CD1c-positive myeloid dendritic cell (primary cell): ENCODE data around the gene PARD6G.
A peak's percentile ranks its signal among the peaks of the same experiment; 100 is the strongest.
"Not testable (repeated sequence)": the region's sequence is repeated elsewhere in the genome, so short reads cannot be mapped to it uniquely, and the experiment has no call there.

Source experiments
- DNase-seq: peaks from one replicate; pipeline ENCODE4 v3.0.0-alpha.2; 2016; ENCODE audit errors: extremely low spot score

The PARD6G gene, protein sequence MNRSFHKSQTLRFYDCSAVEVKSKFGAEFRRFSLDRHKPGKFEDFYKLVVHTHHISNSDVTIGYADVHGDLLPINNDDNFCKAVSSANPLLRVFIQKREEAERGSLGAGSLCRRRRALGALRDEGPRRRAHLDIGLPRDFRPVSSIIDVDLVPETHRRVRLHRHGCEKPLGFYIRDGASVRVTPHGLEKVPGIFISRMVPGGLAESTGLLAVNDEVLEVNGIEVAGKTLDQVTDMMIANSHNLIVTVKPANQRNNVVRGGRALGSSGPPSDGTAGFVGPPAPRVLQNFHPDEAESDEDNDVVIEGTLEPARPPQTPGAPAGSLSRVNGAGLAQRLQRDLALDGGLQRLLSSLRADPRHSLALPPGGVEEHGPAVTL

DNA sequence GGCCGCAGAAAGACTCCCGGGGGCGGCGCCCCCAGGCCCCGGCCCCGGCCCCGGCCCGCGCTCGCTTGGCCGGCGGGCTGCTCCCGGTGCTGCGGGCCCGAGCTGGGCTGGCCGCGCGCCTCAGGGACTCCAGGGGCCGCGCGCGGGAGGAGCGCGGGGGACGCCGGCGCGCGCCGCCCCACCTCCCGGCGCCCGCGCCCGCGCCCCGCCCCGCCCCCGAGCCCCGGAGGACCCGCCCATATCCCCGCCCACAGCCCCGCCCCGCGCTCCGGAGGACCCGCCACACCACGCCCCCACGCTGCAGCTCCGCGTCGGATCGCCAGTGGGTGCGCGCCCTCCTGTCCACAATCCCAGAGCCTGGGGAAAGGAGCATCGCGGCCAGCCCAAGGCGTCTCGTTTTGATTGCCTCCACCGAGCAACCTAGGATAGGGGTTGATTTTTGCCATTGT lies at the start of gene PARD6G:
TSS of gene PARD6G (minus strand) at position 122 of the 449 bp plus-strand sequence. CDS start 166 bp downstream, outside the sequence.
- peak; percentile 64 for DNase-seq

DNA sequence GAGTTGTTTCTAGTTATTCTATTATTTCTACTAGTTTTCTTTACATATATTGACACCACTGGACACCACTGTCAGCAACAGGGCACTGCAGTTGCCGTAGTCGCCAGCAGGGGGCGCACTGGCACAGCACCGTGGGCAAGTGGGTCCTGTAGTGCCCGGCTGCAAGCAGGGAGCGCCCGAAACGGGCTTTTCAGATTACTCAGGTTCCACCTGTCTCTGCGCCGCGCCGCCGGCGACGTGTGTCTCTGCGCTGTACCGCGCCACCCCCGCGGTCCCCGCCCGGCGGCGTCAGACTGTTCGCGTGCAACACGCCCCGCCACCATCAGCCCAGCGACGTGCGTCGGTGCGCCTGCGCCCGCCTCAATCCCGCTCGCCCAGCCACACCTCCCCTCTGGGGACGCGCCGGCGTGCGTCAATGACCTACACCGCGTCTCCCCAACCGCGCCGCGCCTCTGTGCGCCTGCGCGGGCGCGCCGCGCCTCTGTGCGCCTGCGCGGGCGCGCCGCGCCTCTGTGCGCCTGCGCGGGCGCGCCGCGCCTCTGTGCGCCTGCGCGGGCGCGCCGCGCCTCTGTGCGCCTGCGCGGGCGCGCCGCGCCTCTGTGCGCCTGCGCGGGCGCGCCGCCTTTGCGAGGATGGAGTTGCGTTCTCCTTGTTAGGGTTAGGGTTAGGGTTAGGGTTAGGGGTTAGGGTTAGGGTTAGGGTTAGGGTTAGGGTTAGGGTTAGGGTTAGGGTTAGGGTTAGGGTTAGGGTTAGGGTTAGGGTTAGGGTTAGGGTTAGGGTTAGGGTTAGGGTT lies 15.1 kb upstream of the PARD6G start:
- not testable (repeated sequence) for DNase-seq

DNA sequence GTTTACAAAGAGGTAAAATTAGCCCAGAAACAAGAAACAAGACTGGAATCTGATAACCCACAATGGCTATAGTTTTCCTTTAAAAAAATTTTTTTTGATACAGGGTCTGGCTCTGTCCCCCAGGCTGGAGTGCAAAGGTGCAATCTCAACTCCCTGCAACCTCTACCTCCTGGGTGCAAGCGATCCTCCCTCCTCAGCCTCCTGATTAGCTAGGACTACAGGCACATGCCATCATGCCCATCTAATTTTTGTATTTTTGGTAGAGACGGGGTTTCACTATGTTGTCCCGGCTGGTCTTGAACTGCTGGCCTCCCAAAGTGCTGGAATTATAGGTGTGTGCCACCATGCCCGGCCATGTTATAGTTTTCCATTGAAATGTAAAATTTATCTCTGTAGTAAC lies 12.3 kb upstream of the PARD6G start:
- DNase-seq, result no peak

DNA sequence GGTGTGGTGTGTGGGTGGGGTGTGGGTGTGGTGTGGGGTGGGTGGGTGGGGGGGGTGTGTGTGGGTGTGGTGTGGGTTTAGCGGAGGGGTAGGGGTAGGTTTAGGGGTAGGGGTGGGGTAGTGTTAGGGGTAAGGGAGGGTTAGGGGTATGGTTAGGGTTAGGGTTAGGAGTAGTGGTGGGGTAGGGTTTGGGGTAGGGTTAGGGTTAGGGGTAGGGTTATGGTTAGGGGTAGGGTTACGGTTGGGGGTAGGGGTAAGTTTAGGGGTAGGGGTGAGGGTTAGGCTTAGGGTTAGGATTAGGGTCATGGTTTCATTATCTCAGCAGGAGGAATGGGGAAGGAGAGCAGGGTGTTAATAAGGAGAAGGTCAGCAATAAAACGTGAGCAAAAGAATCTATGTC lies 11.3 kb upstream of the PARD6G start:
- no peak for DNase-seq

DNA sequence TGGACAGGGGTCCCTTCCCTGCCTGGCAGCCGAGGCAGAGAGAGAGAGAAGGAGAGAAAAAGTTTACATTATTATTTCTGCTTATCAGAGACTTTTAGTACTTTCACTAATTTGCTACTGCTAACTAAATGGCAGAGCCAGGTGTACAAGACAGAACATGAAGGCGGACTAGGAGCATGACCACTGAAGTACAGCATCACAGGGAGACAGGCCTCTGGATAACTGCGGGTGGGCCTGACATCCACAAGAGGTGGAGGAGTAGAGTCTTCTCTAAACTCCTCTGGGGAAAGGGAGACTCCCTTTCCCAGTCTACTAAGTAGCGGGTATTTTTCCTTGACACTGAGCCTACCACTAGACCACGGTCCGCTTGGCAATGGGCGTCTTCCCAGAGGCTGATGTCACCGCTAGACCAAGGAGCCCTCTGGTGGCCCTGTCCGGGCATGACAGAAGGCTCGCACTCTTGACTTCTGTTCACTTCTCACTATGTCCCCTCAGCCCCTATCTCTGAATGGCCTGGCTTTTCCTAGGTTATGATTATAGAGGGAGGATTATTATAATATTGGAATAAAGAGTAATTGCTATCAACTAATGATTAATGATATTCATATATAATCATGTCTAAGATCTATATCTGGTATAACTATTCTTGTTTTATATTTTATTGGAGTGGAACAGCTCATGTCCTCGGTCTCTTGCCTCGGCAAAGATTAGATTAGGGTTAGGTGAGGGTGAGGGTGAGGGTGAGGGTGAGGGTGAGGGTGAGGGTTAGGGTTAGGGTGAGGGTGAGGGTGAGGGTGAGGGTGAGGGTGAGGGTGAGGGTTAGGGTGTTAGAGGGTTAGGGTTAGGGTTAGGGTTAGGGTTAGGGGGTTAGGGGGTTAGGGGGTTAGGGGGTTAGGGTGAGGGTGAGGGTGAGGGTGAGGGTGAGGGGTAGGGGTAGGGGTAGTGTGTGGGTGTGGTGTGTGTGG lies 10.5 kb upstream of the PARD6G start:
- peak; percentile 59 for DNase-seq

DNA sequence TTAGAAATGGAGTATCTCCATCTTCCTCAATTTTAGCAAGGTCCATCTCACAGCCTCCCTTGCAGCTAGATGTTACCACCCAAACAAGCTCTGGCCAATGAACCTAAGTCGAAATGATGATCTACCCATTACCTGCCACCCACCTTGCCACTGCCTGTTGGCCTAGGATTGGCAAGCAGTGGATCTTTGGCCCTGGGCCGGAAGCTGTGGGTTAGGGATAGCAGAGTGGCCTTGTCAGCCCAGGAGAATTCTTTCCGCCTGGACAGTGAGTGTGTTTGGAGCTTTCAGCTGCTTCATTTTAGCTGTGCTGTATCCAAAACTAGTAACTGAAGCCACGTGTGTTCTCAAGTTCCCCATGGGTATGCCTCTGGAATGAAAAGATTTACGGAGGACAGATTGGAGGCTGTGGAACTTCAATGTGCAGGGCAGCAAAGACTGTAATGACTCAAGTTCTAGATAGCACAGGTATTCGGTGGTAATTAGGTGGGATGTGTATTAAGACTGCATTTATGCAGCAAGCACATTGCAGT lies 7.7 kb upstream of the PARD6G start:
- DNase-seq, result no peak

DNA sequence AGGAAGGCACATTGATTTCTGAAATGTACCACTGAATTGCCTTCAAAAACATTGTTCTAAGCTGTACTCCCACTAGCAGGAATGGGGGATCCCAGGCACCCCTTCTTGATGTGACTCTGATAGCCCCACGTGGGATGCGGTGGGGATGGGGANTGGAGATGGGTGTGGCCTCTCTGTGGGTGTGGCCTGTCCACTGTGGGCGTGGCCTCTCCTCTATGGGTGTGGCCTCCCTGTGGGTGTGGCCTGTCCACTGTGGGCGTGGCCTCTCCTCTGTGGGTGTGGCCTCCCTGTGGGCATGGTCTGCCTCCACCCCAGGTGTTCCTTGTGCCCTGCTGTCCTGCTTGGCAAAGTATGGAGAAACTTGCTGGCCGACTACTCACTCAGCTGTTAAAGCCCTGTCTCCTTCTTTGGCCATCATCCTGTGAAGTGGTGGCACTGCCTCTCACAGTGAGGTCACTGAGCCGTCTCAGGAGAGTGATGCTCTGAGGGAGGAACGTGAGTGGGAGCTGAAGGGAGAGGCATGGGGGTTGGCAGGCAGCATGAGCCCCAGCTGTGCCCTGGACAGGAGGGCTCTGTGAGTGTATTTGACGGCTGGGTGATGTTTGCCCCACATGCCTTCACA lies 6.7 kb upstream of the PARD6G start:
- DNase-seq, result no peak

DNA sequence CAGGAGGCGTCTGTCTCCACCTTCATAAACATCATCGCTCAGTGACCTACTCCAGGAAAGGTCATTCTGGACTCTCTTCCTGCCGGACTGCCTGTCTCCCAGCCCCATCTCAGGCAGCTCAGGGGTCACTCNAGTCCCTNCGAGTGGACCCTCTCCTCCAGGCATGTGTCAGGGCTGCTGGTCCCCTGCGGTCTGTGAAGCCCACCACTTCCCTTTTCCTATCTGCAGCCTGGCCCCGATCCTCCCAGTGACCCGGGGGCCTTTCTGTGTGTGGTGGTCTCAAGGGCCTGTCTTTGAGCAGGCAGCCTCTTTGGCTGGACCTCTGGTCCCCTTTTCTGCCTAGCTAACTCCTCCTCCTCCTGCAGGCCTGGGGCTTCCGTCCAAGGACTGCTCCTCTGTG lies 5.9 kb upstream of the PARD6G start:
- no peak for DNase-seq

DNA sequence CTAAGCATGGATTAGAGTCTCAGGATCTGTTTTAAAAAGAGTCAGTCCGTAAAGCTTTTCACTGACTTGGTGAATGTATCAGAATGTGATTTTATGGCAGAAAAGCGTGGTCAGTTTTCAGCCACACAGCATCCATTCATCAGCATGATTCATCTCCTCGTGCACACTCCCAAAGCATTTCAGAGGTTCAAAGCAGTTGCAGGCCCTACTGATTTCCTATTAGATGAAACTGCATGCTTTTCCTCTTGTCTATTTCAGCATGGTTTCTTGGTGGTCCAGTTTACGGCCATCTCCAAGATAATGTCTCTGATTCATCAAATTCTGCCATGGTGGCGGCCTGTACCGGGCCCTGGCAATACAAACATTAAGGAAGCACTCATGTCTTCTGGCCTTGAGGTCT lies 4.8 kb upstream of the PARD6G start:
- no peak for DNase-seq

DNA sequence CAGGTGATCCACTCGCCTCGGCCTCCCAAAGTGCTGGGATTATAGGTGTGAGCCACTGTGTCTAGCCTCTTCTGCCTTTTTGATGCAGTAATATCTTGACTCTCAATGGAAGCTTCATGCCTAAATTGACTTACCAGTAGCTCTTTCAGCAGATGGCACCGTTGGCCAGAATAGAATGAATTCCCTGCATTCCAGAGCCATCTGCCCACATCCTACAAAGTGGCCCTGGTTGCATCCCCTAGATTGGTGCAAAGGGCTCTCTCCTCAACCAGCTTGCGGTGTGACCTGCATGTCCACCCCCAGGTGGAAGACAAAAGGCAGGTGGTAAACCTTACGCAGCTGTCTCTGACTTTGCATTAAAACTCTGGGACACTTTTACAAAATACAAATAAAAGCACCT lies 4.4 kb upstream of the PARD6G start:
- no peak for DNase-seq

DNA sequence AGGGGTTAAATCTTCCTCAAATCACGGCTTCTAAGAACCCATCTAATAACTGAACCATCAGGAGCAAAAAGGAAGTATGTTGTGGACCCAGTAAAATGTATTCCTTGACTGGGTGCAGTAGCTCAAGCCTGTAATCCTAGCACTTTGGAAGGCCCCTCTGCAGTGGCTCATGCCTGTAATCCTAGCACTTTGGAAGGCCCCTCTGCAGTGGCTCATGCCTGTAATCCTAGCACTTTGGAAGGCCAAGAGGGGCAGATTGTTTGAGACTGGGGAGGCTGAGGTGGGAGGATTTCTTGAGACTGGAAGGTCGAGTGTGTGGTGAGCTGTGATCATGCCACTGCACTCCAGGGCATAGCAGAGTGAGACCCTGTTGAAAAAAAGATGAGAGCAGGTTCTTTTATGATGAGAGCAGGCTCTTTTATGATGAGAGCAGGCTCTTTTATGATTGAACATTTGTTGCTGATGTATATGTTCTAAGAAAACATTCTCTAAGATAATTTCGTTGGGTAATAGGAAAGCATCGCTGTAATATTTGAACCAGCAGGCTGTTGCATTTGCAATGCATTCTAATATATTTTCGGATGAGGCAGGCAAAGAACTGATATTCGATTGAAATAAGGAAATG lies 3.5 kb upstream of the PARD6G start:
- no peak for DNase-seq

DNA sequence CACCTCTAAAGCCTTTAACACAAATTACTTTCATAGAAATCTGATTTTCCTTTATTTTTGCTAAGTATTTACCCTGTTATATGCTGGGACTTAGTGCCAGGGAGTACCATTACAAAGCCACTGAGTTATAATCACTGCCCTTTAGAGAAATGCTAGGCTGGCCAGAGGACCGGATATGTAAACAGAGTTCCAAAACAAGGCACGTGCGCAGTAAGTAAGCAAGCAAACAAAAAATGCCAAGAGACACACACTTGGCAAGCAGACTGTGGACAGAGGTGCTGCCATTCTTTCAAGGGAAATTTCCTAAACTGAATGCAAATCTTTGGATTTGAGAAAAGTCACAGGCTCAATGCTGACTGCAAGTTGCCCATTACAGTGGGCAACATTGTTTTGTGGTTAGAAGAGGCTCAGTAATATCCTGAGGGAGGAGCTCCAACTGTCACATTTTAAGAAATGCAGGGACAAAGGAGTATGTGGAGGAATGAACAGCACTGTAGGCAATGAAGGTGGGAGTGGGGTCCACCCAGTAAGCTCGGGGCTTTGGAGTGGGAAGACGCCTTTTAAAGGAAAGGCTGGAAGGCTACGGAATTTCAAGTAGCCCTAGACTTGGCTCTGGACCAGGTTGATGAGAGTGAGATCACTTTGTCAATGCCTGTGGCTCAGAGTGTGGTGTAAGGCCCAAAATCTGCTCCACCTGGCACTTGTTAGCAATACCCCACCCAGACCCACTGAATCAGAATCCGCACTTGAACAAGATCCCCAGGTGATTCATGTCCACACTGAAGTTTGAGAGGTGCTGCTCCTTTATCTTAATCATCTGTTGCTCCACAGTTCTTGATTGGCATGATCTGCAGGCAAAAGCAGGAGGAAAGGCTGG lies 2.1 kb upstream of the PARD6G start:
- no peak for DNase-seq

DNA sequence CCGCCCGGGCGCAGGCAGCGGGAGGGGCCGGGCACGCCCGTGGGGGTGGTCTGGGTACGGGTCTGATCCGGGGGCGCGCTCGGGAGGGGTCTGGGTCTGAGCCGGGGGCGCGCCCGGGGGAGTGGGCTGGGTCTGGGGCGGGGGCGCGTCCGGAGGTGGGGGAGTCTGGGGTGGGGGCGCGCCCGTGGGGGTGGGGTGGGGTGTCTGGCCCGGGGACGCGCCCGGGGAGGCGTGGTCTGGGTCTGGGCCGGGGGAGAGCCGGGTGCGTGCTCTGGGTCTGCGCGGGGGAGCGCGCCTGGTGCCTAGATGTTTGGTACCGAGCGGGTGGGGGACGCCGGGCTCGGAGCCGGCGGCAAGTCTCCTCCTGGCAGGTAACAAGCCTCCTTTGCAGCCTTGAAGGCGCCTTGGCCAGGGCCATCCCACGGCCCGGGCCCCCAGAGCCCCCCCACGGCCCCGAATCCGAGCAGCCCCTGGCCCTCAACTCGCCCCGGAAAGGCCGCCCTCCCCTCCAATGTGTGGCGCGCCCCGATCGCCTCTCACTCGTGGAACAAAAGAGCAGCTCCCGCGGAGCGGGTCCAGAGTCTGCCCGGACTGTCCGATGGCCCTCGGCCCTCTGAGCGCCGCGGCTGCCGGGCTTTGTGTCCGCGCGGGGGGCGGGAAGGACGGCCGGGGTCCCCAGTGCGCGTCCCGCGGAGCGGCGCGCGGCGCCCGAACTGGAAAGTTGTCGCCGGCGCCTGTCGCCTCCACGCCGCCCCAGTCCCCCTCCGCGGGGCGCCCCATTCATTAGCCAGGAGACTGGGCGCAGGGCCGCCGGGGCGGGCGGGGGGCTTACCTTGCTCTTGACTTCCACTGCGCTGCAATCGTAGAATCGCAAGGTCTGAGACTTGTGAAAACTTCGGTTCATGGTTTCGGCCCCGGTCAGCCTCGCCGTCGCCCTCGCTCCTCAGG lies 595 bp downstream of the PARD6G start:
- DNase-seq, result no peak

DNA sequence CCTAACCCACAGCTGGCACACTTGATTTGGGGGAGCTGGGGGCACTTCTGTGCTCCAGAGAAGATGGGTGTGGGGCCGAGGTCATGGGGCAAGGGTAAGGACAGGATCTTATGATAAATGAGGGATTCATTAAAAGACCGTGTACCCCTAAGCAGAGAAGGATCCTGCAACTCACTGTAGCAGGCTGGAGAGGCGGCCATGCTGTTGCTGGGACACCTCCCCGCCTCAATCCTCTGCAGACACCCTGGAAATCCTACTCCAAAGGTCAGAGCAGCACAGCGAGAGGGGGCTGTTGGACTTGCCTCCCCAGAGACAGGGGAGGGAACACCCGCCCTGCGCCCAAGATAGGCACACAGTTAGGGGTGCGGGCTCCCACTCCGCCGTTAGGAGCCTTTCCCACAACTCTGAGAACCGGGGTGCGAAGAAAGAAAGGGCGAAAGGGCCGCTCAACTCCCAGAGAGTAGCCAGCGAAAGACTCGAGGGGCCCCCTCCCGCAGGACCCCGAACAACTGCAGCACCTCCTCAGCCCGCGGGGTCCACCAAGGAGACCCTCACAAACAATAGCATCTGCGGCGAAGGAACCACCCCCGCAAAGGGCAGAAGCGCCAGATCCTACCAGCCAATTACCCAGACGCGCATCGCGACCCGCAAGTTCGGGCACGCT lies 1.4 kb downstream of the PARD6G start:
- no peak for DNase-seq

DNA sequence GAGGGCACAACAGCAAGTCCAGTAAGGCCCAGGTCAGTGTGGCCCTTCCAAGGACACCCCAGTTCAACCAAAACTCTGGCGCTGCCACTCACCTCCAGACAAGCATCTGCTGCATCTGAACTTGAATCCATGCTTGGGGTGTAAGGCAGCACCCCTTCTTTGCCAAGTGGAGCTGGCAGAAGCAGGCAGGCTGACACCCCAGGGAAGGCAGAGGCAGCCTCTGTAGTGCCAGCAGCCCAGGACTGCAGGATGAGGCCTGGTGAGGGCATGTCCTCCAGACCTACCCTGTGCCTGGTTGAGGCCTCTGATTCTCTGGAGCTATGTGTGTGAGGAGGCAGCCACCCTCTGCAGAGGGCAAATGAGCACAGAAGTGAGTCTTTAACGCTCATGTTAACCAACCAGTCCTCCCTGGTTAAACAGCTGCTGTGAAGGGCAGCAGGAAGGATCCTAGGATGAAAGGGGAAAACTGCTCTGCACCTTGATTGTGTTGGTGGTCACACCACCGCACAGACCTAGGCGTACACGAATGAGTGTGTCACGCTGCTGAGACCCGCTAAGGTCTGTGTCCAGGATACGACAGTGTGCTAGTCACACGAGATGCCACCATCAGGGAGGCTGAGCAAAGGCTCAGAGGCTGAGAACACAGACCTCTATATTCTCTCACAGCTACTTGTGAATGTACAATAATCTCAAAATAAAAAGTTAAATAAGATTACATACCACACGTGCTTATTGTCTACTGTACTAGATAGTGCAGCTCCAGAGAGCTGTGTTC lies 2.2 kb downstream of the PARD6G start:
- no peak for DNase-seq

DNA sequence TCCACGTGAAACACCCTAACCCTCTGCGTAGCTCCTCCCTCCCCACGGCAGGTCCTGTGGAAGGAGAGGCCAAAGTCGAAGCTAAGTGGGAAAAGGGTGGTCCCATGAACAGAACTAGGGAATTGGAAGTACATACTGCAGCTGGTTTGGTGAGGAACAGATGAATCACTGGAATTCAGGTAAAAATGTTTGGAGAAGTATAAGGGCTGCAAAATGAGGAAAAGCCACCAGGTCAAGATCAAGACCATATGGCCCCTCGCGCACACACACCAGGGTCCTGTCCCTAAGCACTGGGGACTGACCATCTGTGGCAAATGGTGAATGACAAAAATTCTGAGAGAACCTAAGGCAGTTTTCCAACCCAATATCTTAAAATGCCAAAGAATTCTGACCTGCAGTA lies 3.1 kb downstream of the PARD6G start:
- no peak for DNase-seq

DNA sequence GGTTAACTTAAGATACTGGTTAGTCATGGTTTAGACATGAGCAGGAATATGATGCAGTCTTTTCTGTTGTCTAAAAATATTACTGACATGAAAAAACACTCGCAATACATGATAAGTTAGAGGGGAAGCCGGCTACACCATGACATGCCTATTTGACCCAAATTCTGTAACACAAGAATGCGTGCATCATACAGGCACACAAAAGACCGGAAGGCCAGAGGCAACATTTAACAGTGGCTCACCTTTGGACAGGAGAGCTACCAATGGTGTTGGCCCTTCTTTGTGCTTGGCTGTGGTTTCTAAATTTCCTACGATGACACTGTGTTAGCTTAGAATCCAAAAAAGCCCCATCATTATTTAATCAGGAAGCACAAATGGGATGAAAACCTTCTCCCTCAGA lies 4.1 kb downstream of the PARD6G start:
- no peak for DNase-seq
